GM18526 (cell line): ENCODE data around the gene MFAP5.

Source experiments
- POLR2A ChIP-seq: IDR thresholded peaks from 3 replicates; pipeline ENCODE4 v1.6.1; 2011; ENCODE audit not compliant: insufficient read length; ENCODE audit errors: extremely low read depth

Gene MFAP5

GRCh38 chr12:8685051-8685450, 22.4 kb upstream of the MFAP5 start:
- TF ChIP-seq POLR2A, result no peak

GRCh38 chr12:8681129-8681884, 18.7 kb upstream of the MFAP5 start:
- no peak for TF ChIP-seq POLR2A

- TF ChIP-seq POLR2A, result no peak
Observed at GRCh38 chr12:8680533-8680932, 17.9 kb upstream of the MFAP5 start.

GRCh38 chr12:8678661-8679111, 16.1 kb upstream of the MFAP5 start:
- no peak for TF ChIP-seq POLR2A

- no peak for TF ChIP-seq POLR2A
Observed at GRCh38 chr12:8677362-8677761, 14.7 kb upstream of the MFAP5 start.

GRCh38 chr12:8676651-8677050, 14.0 kb upstream of the MFAP5 start:
- no peak for TF ChIP-seq POLR2A

- TF ChIP-seq POLR2A, result no peak
Observed at GRCh38 chr12:8675591-8676036, 13.0 kb upstream of the MFAP5 start.

- no peak for TF ChIP-seq POLR2A
Observed at GRCh38 chr12:8672381-8672780, 9.8 kb upstream of the MFAP5 start.

GRCh38 chr12:8668441-8668840, 5.8 kb upstream of the MFAP5 start:
- TF ChIP-seq POLR2A, result no peak

- TF ChIP-seq POLR2A, result no peak
Observed at GRCh38 chr12:8667270-8667669, 4.6 kb upstream of the MFAP5 start.

GRCh38 chr12:8665759-8666158, 3.1 kb upstream of the MFAP5 start:
- TF ChIP-seq POLR2A, result no peak

- no peak for TF ChIP-seq POLR2A
Observed at GRCh38 chr12:8664228-8664913, 1.7 kb upstream of the MFAP5 start.

GRCh38 chr12:8661751-8662150, 875 bp downstream of the MFAP5 start:
- no peak for TF ChIP-seq POLR2A

GRCh38 chr12:8661016-8661415, 1.6 kb downstream of the MFAP5 start:
- no peak for TF ChIP-seq POLR2A

GRCh38 chr12:8658346-8658745, 4.3 kb downstream of the MFAP5 start:
- TF ChIP-seq POLR2A, result no peak

GRCh38 chr12:8655421-8655820, 7.2 kb downstream of the MFAP5 start:
- no peak for TF ChIP-seq POLR2A
